ENCODE data around the gene LGALS9B. TPM values are rescaled to one million over a fixed set of nuclear protein-coding genes. Genes with fewer than 3 reads are reported as not detected.
"Not testable (repeated sequence)": the region's sequence is repeated elsewhere in the genome, so short reads cannot be mapped to it uniquely, and the experiment has no call there.

LGALS9B gene
- total and polyA plus RNA-seq, 2 of the 4 experiments (the other 2 are of a cell fraction) = not detected

DNA sequence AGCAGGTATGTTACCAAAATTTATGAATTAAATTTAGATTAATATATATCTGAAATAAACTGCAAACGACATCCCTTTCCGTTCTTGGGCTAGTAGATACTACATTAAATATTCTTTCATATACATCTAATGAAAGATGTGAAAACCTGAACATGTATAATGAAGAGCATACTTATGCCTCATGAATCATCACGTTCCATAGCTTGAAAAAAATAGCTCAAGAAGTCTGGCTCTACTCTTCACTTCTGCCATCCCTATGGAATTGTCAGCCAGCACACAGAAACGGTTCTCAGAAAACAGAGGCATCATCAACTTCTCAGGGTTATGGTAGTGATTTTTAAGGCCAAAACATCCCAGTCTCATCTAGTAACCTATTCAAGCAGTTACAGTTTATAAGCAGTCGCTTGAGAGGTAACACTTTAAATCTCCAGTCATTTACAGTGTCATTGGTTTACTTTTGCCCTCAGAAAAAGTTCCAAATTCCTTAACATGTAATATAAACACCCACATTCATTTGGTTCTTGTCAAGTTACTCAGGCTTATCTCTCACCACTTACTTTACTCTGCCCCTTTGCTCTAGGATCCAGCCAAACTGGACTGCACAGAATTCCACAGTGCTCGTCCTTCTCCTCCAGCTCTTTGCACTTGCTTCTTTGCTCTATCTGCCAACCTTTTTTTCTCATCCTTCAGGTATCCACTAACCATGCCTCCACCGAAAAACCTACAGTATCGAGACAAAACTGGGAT lies 66.6 kb downstream of the LGALS9B start:
- CTCF ChIA-PET; H2BK5ac ChIP-seq (ENCODE audit: low read depth, low read length, poor library complexity, severe bottlenecking); H4K91ac ChIP-seq (ENCODE audit: insufficient read depth, low read depth, low read length); H3K4me2 ChIP-seq (ENCODE audit: low read depth, low read length); H3K56ac ChIP-seq (ENCODE audit: extremely low read depth, insufficient read depth, low read length); H3K9me1 ChIP-seq (ENCODE audit: insufficient read depth, low read length); in situ Hi-C loops (cut with MboI; ENCODE audit: low sequenced_read_pairs); H2AK5ac ChIP-seq (ENCODE audit: low read depth, low read length); H3K36me3 ChIP-seq (ENCODE audit: control insufficient read depth, insufficient read depth, low read length); H4K8ac ChIP-seq (ENCODE audit: low read depth in 2 of 2, low read length in 2 of 2); H3K4me1 ChIP-seq (ENCODE audit: control insufficient read depth, insufficient read depth, low read length); H2AFZ ChIP-seq (replicated peaks; ENCODE audit: low read length, poor library complexity); H3K4ac ChIP-seq (ENCODE audit: low read depth, low read length); H3K27ac ChIP-seq (ENCODE audit: insufficient read depth, low read length); H3K14ac ChIP-seq (replicated peaks; ENCODE audit: low read depth, low read length); H2BK120ac ChIP-seq (ENCODE audit: low read depth, low read length); H3K23ac ChIP-seq (ENCODE audit: low read depth, low read length); H4K20me1 ChIP-seq (ENCODE audit: insufficient read depth, low read length); H4K5ac ChIP-seq (ENCODE audit: low read depth, low read length); H3K9me3 ChIP-seq (ENCODE audit: control insufficient read depth, insufficient read depth, low read length); dilution Hi-C loops (cut with HindIII; ENCODE audit: low sequenced_read_pairs, unreplicated experiment); H2BK15ac ChIP-seq (ENCODE audit: low read depth, low read length); H3K79me1 ChIP-seq (ENCODE audit: low read depth in 1 of 2, low read length in 2 of 2); H3K27me3 ChIP-seq (ENCODE audit: control insufficient read depth, insufficient read depth, low read length); H3K18ac ChIP-seq (ENCODE audit: low read depth, low read length); H3K4me3 ChIP-seq (ENCODE audit: insufficient read depth, low read depth, low read length); POLR2A ChIA-PET (ENCODE audit: unreplicated experiment); intact Hi-C loops (cut with micrococcal nuclease); H3K9ac ChIP-seq (ENCODE audit: low read depth, low read length); BruUV-seq (replicated peaks); H2AK9ac ChIP-seq (replicated peaks; ENCODE audit: low read depth, low read length, poor library complexity); H2BK20ac ChIP-seq (ENCODE audit: low read depth, low read length): not testable (repeated sequence)
- no CpG with 5 or more reads among the region's 8 CpGs for WGBS, 2 experiments (ENCODE audit: extremely low coverage in 2 of 2, insufficient read length in 1 of 2)
- DNase-seq = peak; percentile 12
- peak; percentile 91 for ATAC-seq (ENCODE audit: low read depth)

Small RNAs within 50 kb of the gene (microRNA-seq; reads per million reads assigned to microRNA genes)
- not detected for gene YWHAEP3 (ENCODE audit: insufficient read depth, insufficient read length)

Small RNAs within 50 kb of the gene (small RNA-seq; reads per million reads assigned to genes)
- gene YWHAEP3 = 0 reads per million in 5 experiments

Other genes starting within 250 kb of the LGALS9B start
- gene CDRT15L2, start 112.2 kb upstream of the LGALS9B start, total RNA-seq (2012; rRNA removed) = not detected in 2 replicates
- gene CDRT15L2, start 112.2 kb upstream of the LGALS9B start, polyA plus RNA-seq (2012; rRNA removed) = not detected in 2 replicates

Measured in IMR-90 (cell line).